MM.1S (cell line): ENCODE results near the gene CPT1B.

ENCODE experiments used
- DNase-seq: peaks from one replicate; pipeline ENCODE4 v3.0.0-alpha.2; 2015
- H2AFZ ChIP-seq: fragments of 300-600 bp; sonication (generic); 2 replicates; pipeline ENCODE4 v1.6.0; 2016; ENCODE audit warnings: antibody characterized with exemption, low read length
- H3F3A ChIP-seq: fragments of 300-600 bp; sonication (generic); 2 replicates; pipeline ENCODE4 v1.6.1; 2016; ENCODE audit warnings: mild to moderate bottlenecking, antibody characterized with exemption, low read length, moderate library complexity, mixed read lengths; ENCODE audit not compliant: insufficient read depth
- H3K27ac ChIP-seq: fragments of 300-600 bp; sonication (generic); 2 replicates; pipeline ENCODE4 v1.5.1; 2016; ENCODE audit warnings: mild to moderate bottlenecking, low read length
- H3K27me3 ChIP-seq: fragments of 300-600 bp; sonication (generic); replicated peaks from 2 replicates; pipeline ENCODE4 v1.6.0; 2016; ENCODE audit warnings: low read length; ENCODE audit not compliant: insufficient read depth
- H3K36me3 ChIP-seq: fragments of 300-600 bp; sonication (generic); replicated peaks from 2 replicates; pipeline ENCODE4 v1.6.1; 2016; ENCODE audit warnings: mild to moderate bottlenecking, low read length, mixed read lengths; ENCODE audit not compliant: insufficient read depth
- H3K4me1 ChIP-seq: fragments of 300-600 bp; sonication (generic); 2 replicates; pipeline ENCODE4 v1.6.1; 2016; ENCODE audit warnings: low read length, mixed read lengths
- H3K4me2 ChIP-seq: fragments of 300-600 bp; sonication (generic); 2 replicates; pipeline ENCODE4 v1.6.0; 2016; ENCODE audit warnings: low read depth, low read length
- H3K4me3 ChIP-seq: fragments of 300-600 bp; sonication (generic); 2 replicates; pipeline ENCODE4 v1.5.1; 2016; ENCODE audit warnings: low read length, mixed read lengths
- H3K79me2 ChIP-seq: fragments of 300-600 bp; sonication (generic); 2 replicates; pipeline ENCODE4 v1.6.1; 2016; ENCODE audit warnings: mixed run types, low read length, mixed read lengths
- H3K9ac ChIP-seq: fragments of 300-600 bp; sonication (generic); 2 replicates; pipeline ENCODE4 v1.6.1; 2016; ENCODE audit warnings: low read length, mixed read lengths
- H3K9me2 ChIP-seq: fragments of 300-600 bp; sonication (generic); replicated peaks from 2 replicates; pipeline ENCODE4 v1.6.1; 2016; ENCODE audit warnings: mild to moderate bottlenecking, low read length, mixed read lengths; ENCODE audit not compliant: insufficient read depth
- H3K9me3 ChIP-seq: fragments of 300-600 bp; sonication (generic); replicated peaks from 2 replicates; pipeline ENCODE4 v1.6.1; 2016; ENCODE audit warnings: mild to moderate bottlenecking, low read length, mixed read lengths; ENCODE audit not compliant: insufficient read depth
- H4K20me1 ChIP-seq: fragments of 300-600 bp; sonication (generic); 2 replicates; pipeline ENCODE4 v1.6.1; 2016; ENCODE audit warnings: mild to moderate bottlenecking, low read length, moderate library complexity, mixed read lengths; ENCODE audit not compliant: insufficient read depth
- EZH2 ChIP-seq: fragments of 300-600 bp; sonication (generic); optimal IDR thresholded peaks from 2 replicates; pipeline ENCODE3; 2017; ENCODE audit warnings: low read depth, mild to moderate bottlenecking, antibody characterized with exemption, low read length, mixed read lengths
- EZH2phosphoT487 ChIP-seq: fragments of 300-600 bp; sonication (generic); IDR thresholded peaks from 2 replicates; pipeline ENCODE4 v1.6.1; 2018; ENCODE audit warnings: antibody characterized with exemption, low read length
- TF ChIP-seq, protein P1 (sequence below): fragments of 300-600 bp; sonication (generic); IDR thresholded peaks from 2 replicates; pipeline ENCODE4 v1.5.1; 2016; ENCODE audit warnings: antibody characterized with exemption, low read length, mixed read lengths

CPT1B gene

DNA sequence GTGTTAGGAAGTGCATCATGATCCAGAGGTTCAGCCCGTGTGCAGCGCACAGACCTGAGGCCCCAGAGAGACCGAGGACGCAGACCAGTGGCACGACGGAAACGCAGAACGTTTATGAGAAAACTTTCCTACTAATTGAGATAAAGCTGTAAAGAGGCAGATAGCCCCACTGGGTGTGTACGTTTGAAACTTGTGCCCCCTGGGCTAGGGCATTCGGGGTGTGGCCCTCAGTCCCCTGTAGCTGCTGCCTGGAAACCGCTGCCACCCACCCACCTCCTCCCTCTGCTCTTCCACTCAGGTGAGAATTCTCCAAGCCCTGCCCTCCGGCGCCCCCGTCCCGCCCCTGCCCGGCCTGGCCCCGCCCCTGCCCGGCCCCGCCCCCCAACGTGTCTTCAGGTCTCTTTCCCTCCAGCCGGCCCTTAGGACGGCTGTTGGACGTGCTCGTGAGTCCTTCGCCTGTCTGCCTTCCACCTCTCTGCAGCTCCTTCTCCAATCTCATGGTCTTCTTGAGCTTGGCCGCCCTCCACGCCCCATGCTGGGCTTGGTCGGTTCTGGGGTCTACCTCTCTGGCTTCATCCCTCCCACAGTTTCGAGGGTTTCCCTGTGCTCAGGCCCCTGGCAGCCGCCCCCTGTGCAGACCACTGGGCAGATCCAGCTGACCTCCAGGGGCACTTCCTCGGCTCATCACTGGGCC, 34.4 kb upstream of the CPT1B start:
- DNase-seq: no peak
- Histone ChIP-seq H3K9ac (no peak overlapping the region), H3K79me2 (no peaks in the 10 kb centered on the region), H3K9me2 (no peaks in the 10 kb centered on the region), H3K4me3 (no peak overlapping the region), H3K4me1 (no peaks in the 10 kb centered on the region), H3K27me3 (peaks cover 64% of the 10 kb centered on the region), H4K20me1 (no peaks in the 10 kb centered on the region), H2AFZ (0 out of 2 replicates have a peak overlapping the region, but pooled peaks have one; percentile 23), H3K27ac (no peak overlapping the region), H3K4me2 (no peak overlapping the region), H3F3A (no peaks in the 10 kb centered on the region), H3K36me3 (no peaks in the 10 kb centered on the region), H3K9me3 (no peaks in the 10 kb centered on the region)
- TF ChIP-seq EZH2phosphoT487 (no peak), EZH2 (no peak)
- TF ChIP-seq, protein P1, sequence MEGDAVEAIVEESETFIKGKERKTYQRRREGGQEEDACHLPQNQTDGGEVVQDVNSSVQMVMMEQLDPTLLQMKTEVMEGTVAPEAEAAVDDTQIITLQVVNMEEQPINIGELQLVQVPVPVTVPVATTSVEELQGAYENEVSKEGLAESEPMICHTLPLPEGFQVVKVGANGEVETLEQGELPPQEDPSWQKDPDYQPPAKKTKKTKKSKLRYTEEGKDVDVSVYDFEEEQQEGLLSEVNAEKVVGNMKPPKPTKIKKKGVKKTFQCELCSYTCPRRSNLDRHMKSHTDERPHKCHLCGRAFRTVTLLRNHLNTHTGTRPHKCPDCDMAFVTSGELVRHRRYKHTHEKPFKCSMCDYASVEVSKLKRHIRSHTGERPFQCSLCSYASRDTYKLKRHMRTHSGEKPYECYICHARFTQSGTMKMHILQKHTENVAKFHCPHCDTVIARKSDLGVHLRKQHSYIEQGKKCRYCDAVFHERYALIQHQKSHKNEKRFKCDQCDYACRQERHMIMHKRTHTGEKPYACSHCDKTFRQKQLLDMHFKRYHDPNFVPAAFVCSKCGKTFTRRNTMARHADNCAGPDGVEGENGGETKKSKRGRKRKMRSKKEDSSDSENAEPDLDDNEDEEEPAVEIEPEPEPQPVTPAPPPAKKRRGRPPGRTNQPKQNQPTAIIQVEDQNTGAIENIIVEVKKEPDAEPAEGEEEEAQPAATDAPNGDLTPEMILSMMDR: no peak

DNA sequence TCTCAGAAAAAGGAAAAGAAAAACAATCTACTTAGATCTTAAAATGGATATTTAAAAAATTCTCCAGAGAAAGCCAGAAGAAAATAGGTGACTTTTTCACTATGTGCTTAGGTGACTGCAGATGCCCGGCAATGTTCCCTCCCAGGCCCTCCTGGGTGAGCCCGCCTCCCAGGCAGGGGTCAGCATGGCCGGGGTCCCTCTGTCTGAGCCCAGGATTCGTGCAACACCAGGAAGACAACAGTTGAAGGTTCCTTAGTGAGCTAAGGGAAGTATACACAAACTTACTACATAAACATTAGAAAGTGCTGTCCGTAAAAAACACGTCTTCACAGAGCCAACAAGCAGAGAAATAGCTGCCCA, 33.9 kb upstream of the CPT1B start:
- H3K79me2 ChIP-seq: no peaks in the 10 kb centered on the region
- H3K27me3 ChIP-seq: peaks cover 70% of the 10 kb centered on the region

DNA sequence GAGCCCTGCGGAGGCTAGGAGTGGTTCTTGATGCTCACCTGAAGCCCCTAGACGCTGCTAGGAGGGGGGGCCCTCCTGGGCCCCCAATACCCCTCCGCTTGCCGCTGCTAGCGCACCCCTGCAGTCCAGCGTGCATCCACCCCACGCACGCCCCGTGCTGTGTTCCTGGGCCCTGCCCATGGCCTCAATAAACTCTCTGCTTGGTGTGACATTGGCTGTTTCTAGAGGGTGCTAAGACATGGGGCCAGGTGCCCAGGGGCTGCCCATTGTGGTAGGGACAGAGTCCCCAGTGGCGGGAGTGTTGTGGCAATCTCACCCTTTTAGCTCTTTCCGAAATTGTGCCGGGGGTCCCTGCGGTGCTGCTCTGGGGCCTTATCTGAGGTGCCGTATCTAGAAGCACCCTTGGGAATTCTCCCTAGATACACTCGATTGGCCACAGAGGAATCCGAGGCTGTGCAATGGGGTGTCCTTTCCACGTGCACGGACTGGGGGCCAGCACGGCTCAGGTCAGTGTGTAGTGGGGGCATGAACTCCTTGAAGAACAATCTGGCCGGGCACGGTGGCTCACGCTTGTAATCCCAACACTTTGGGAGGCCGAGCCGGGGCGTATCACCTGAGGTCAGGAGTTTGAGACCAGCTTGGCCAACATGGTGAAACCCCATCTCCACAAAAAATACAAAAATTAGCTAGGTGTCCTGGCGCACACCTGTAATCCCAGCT, 33.3 kb upstream of the CPT1B start:
- no peak overlapping the region for H3K4me2 ChIP-seq
- H3F3A ChIP-seq: no peaks in the 10 kb centered on the region
- no peak for TF ChIP-seq EZH2
- no peak overlapping the region for H3K4me3 ChIP-seq
- no peaks in the 10 kb centered on the region for H4K20me1 ChIP-seq
- H2AFZ ChIP-seq: no peak overlapping the region
- no peaks in the 10 kb centered on the region for H3K79me2 ChIP-seq
- no peak for DNase-seq
- no peaks in the 10 kb centered on the region for H3K4me1 ChIP-seq
- no peaks in the 10 kb centered on the region for H3K9me3 ChIP-seq
- H3K27me3 ChIP-seq: peaks cover 76% of the 10 kb centered on the region
- H3K27ac ChIP-seq: no peak overlapping the region
- no peaks in the 10 kb centered on the region for H3K36me3 ChIP-seq
- H3K9me2 ChIP-seq: no peaks in the 10 kb centered on the region
- H3K9ac ChIP-seq: no peak overlapping the region

More for the DNA sequence above, 33.9 kb upstream of the CPT1B start:
- Histone ChIP-seq H3K9me3 (no peaks in the 10 kb centered on the region), H3K9me2 (no peaks in the 10 kb centered on the region), H3K4me1 (no peaks in the 10 kb centered on the region), H3K4me3 (no peak overlapping the region), H3K36me3 (no peaks in the 10 kb centered on the region), H3K9ac (no peak overlapping the region), H2AFZ (no peak overlapping the region), H3K27ac (no peak overlapping the region), H3F3A (no peaks in the 10 kb centered on the region), H4K20me1 (no peaks in the 10 kb centered on the region), H3K4me2 (no peak overlapping the region)
- no peak for DNase-seq
- TF ChIP-seq EZH2 (no peak), EZH2phosphoT487 (no peak)
- TF ChIP-seq, protein P1: no peak

DNA sequence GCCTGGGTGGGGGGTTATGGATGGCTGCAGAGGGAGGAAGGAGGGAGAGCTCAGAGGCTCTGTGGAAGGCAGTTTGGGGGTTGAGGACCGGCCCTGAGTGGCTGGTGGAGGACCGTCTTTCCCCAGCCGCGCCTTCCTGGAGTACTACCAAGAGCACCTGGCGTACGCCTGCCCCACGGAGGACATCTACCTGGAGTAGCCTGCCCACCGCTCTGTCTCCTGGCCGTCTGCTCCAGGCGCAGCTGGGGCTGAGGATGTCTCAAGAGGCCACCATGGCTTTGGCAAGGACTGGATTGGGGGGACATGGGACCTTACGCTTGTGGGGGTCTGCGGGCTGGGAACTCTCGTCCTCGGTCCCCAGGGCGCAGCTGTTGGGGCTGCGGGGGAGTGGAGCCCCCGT, 32.4 kb upstream of the CPT1B start:
- no peak for DNase-seq
- no peak overlapping the region for H2AFZ ChIP-seq
- no peaks in the 10 kb centered on the region for H3K9me3 ChIP-seq
- TF ChIP-seq EZH2 (no peak), EZH2phosphoT487 (no peak)
- TF ChIP-seq, protein P1: no peak
- H3K4me3 ChIP-seq: no peak overlapping the region
- no peak overlapping the region for H3K27ac ChIP-seq
- no peaks in the 10 kb centered on the region for H4K20me1 ChIP-seq
- no peaks in the 10 kb centered on the region for H3K9me2 ChIP-seq
- no peak overlapping the region for H3K4me2 ChIP-seq
- H3K4me1 ChIP-seq: no peaks in the 10 kb centered on the region
- H3F3A ChIP-seq: no peaks in the 10 kb centered on the region
- no peaks in the 10 kb centered on the region for H3K36me3 ChIP-seq
- no peak overlapping the region for H3K9ac ChIP-seq
- no peaks in the 10 kb centered on the region for H3K79me2 ChIP-seq
- H3K27me3 ChIP-seq: peaks cover 83% of the 10 kb centered on the region
